ENCODE data around the gene SENP1. TPM values are rescaled to one million over a fixed set of nuclear protein-coding genes. Genes with fewer than 3 reads are reported as not detected.

The SENP1 gene
- total RNA-seq, 2 donors from 2014 or later, result 12.1 to 14.4 TPM

DNA sequence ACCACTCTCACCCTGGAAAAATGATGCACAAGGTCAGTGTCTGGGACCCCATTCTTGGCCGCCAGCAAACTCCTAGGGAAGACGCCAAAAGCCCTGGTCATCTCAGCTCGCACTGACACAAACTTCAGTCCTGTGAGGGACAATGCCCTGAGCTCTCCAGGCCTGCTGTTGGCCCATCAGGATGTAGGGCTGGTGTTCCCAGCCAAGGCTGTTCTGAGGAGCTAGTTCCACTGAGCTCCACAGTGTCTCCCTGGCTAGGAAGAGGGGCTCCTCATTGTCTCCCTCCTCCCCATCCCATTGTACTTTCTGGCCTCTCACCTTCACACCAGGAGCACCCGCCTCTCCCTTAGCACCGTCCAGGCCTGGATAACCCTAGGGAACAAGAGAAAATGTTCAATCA lies 112.4 kb downstream of the SENP1 start:
- no peak for DNase-seq
- intact Hi-C loops (cut with DNase I, micrococcal nuclease), result no loop called here
- ATAC-seq, result no peak

Small RNAs within 50 kb of the gene (microRNA-seq; reads per million reads assigned to microRNA genes)
- gene MIR6505, result 1.1 to 4.1 reads per million in 2 donors

Other genes with a start within 250 kb of the SENP1 start
- 100 to 1,000 TPM; 143 to 154 TPM for gene VDR, start 201.1 kb downstream of the SENP1 start, total RNA-seq
- 100 to 1,000 TPM; 166 to 180 TPM for gene TMEM106C, start 142.5 kb downstream of the SENP1 start, total RNA-seq
- gene COL2A1, start 101.6 kb downstream of the SENP1 start, total RNA-seq, result 1 to 10 TPM in 1 of 2 donors, under 1 TPM in 1; 0.95 to 1.2 TPM
- gene PFKM, start 13.3 kb upstream of the SENP1 start, total RNA-seq, result 10 to 100 TPM; 48.1 to 49.6 TPM
- 10 to 100 TPM; 47.9 to 49.0 TPM for gene ASB8, start 51.4 kb upstream of the SENP1 start, total RNA-seq
- under 1 TPM; 0.15 to 0.50 TPM for gene CCDC184, start 77.6 kb upstream of the SENP1 start, total RNA-seq
- not detected for gene OR10AD1, start 97.2 kb upstream of the SENP1 start, total RNA-seq
- gene ZNF641, start 244.8 kb upstream of the SENP1 start, total RNA-seq, result 1 to 10 TPM; 9.2 to 9.6 TPM

Data from left colon (tissue), 2 donors.